Cerebellar nuclear complex (tissue), 1 donor: ENCODE measurements around the gene SLC35F4.

ENCODE experiments used
- DNase-seq, 2 experiments: peaks; one replicate each; lab custom pipeline; 2025; lab: John Stamatoyannopoulos, UW

The SLC35F4 gene

DNA sequence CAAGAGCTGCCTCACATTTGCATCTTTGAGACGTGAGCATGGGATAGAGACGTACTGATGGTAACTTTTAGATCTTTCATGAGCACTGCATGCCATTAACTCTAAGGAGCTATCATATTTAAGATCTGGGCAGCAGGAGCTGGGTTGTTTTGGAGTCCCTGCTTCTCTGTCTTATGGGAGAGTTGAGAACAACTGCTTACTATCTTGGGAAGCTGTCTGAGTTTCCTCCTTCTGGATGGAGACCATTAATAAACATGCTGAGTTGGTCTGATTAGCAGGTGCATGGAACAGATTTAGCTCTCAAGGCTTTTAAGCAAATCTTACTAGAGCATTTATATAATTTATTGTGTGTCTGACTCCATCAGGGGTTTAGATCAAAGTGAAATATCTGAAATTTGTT lies 252.9 kb downstream of the SLC35F4 start:
- no peak for DNase-seq

DNA sequence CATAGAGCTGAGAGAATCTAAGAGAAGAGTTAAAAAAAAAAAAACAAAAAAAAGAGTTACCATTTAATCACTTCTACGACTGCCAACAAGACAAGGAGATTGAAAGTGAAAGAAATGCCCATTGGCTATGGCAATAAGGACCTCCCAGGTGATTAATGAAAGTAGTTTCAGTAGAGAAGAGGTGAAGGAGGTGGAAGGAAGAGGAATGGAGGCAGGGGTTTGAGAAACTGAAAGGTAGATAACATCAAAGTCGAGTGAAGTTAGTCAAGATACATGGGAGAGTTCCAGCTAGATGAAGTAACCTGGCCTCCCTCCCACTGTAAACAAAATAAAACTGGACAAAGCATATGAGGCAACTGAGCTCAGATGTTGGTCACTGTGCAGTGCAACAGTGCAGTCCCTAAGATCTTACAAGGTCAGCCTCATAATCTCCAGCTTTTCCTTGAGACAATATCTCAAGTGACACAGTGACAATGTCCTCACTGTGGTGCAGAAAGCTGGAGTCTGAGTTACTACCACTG lies 254.3 kb downstream of the SLC35F4 start:
- DNase-seq = no peak

DNA sequence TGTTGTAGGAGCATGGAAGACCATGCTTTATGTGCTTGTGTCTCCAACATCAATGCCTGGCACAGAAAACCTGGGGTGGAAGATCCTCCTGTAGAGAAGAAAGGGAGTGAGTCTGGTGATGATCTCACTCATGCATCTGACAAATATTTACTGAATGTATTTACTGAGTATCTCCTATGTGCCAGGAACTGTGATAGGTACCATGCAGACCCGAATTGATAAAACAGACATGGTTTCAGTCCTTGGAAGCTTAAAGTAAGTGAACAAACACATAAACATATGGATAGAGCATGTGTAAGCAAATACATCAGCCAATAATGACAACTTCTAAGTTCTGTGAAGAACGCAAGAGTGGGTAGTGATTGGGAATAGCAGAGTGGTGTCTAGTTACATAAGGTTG lies 255.3 kb downstream of the SLC35F4 start:
- no peak for DNase-seq

DNA sequence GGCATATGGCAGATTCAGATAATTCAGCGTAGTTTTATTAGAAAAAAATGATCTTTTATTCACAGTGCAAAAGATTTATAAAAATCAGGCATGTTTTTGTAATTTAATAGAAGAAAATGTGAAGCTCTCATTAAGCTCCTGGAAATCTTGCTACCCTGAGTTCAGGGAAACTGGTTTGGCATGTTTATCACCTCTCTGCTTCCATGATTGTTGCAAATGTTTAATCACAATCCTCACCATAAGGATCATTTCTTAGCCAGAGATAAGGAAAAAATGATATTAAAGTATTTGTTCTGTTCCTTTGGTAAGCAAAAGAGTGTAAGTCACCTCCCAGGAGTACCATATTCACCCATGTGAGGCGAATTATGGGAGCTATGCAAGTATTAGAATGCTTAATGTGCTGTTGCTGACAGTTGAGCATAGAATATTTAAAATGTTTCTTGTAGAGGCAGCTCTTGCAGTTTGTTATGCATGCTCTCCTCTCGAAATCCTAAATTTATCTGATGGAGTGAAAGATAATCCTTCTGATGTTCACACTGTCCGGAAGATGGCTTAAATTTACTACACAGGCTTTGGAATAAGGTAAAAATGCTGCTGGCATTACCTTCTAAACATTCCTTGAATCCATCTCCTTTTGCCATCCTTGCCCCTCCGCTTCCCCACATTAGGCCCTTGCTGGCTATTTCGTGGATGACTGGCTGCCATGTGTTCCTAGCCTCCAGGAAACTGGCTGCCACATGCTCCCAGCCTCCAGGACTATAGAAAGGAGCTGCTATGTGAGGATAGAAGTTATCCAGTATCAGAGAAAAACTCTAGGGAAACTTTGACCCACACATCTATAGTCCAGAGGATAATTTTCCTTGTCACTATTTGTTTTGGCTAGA lies 256.5 kb downstream of the SLC35F4 start:
- DNase-seq = no peak

- DNase-seq = no peak
Measured at GRCh38 chr14:57607086-57607485, 258.8 kb downstream of the SLC35F4 start.

- DNase-seq = no peak
Measured at GRCh38 chr14:57583396-57583795, 282.5 kb downstream of the SLC35F4 start.

DNA sequence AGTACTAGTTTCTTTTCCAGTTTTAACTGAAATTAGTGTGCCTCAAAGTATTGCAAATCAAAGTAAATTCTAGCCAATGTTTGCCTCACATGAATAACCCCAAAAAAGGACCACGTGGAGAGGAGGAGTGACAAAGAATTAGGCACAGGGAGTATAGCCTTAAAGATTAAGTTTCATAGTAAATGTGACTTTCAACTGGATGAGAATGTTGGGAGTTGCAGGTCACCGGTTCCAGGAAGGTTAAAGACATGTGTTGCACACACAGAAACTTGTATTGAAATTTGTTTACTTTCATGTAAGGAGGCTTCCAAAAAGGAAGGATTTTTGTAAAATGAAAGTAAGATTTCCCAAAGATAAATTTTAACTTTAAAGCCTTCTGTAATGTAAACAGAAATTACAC lies 283.1 kb downstream of the SLC35F4 start:
- DNase-seq = no peak

DNA sequence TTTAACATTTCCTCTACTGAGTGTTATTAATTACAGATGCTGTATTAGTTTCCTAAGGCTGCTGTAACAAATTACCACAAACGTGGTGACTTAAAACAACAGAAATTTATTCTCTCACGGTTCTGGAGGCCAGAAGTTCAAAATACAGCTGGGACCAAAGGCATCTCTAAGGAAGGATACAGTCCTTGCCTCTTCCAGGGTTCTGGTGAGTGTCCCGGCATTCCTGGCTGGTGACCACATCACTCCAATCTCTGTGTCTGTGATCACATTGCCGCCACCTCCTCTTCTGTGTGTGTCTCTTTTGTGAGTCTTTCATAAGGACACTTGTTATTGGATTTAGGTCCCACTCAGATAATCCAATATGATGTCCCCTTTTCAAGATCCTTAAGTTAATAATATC lies 287.1 kb downstream of the SLC35F4 start:
- no peak for DNase-seq

GRCh38 chr14:57576498-57576897 lies 289.4 kb downstream of the SLC35F4 start:
- no peak for DNase-seq

DNA sequence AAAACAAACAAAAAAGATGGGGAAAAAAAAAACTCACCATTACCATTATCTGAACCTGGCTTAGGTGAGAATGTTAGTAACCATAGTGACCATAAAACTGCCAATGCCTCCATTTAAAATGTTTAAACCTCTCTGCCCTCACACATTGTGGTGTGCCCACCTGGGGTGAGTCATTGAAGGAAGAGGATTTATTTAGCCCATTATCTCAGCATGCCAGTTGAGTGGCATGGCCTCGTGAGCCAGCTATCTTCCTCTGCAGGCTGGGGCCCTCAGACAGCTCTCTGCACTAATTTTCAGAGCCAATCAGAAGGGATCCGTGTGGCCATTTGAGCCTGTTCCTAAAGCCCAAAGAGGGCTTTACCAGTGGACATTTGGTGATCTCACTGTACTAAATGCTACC lies 290.4 kb downstream of the SLC35F4 start:
- DNase-seq = no peak

DNA sequence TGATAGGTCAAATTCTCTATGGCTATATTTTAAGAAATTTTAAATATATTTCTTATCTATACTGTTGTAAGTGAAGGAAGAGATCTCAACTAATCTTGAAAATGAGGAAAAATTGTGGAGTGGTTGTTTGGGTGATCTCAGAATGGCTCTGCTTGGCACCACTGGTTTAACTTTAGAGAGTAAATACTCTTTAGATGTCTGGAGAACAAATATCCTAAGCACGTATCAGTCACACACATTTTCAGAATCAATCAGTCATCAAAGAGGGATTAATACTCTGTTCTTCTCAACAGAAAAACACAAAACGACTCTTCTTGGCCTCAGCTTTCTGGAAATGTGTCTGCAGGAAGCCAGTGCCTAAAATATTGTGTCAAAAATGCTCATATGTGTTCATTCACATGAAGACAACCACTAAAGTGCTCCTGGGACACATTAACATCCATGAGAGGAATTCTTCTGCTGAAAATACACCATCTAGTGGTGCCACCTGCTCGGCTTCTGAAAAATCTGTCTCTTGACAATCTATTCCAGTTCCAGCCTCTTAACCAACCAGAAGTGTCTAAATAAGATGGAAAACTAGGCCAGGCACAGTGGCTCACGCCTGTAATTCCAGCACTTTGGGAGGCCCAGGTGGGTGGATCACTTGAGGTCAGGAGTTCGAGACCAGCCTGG lies 291.1 kb downstream of the SLC35F4 start:
- no peak for DNase-seq

DNA sequence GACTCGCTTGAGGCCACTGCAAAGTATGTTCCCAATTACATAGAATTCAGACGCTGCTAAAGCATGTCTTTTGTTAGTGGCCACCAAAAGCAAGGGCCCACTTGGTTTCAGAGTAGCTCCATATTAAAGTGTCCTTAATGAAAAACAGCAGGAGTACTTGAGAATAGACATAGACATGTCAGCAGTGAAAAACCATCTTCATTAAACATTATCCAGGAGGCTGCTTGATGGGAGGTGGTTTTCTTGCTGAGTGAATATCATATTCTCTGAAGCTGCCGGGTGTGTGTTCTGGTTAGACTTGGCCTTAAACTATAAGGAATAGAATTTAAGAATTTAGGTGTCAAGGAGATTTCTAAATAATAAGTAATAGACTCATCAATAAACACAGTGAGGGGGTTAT lies 292.7 kb downstream of the SLC35F4 start:
- no peak for DNase-seq

GRCh38 chr14:57568554-57568953 lies 297.3 kb downstream of the SLC35F4 start:
- no peak for DNase-seq

DNA sequence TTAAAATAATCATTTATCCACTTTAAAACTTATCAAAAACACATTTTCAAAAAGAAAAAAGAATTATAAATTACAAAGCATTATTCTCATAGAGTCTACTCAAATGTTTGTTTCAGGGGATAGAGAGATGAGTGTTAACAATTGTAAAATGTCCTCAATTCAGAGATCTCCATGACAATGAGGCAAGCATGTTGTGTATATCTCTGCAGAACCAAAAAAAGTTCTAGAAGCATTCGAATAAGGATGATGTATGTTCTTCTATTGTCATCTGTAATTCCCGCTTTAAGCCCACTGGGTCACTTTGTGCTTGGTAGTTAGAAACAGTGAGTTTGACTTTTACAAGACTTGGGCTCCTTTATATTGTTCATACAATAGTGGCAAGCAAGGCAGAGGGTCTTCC lies 298.7 kb downstream of the SLC35F4 start:
- DNase-seq = no peak

- DNase-seq = no peak
Measured at GRCh38 chr14:57560681-57561080, 305.2 kb downstream of the SLC35F4 start.

- no peak for DNase-seq
Measured at GRCh38 chr14:57559576-57559975, 306.3 kb downstream of the SLC35F4 start.

DNA sequence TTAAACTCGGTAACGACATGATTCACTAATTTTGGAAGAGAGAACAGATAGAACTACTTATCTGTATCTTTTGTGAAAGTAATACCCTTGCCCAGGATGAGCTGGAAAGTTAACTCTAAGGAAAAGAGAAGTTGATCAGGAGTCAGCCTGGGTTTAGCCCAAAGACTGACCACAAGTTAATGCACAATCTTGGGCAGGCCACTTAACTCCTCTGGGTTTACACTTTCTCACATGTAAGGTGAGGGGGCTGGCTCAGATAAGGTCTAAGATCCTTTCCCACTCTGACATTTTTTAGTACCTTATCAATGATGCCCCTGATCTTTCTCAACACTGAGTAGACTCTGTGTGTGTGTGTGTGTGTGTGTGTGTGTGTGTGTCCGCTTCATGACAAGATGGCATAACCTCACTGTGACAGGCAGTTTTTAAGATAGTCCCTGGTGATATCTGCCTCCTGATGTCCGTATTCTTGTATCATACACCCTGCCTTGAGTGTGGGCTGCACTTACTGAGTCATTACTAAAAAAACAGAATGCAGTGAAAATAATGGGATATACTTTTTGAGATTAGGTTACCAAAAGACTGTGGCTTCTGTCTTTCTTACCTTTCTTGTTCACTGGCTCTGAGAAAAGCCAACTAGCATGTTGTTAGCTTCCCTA lies 316.0 kb downstream of the SLC35F4 start:
- DNase-seq = no peak

GRCh38 chr14:57549016-57549564 lies 316.8 kb downstream of the SLC35F4 start:
- no peak for DNase-seq

- DNase-seq = no peak
Measured at GRCh38 chr14:57547131-57547530, 318.8 kb downstream of the SLC35F4 start.

DNA sequence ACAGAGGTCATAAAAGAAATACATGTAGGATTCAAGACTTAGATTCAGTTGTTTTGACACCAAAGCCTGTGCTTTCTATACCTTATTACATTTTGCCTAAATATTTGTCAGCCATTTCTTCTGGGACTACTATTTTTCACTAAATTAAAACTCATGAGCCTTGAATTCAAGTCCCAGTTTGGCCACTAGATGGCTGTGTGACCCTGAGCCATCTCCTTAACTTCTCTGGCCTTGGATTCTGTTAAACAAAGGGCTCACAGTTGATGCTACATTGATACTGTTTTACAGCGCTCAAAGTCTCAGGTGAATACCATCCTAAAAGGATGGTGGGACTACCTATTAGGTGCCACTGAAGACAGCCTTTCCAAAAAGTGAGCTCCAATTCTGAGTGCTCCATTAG lies 332.7 kb downstream of the SLC35F4 start:
- no peak for DNase-seq

GRCh38 chr14:57530571-57530970 lies 335.3 kb downstream of the SLC35F4 start:
- DNase-seq = no peak

GRCh38 chr14:57526942-57527341 lies 338.9 kb downstream of the SLC35F4 start:
- DNase-seq = no peak
